Measurements from ENCODE around the gene CNOT2.

The CNOT2 gene

DNA sequence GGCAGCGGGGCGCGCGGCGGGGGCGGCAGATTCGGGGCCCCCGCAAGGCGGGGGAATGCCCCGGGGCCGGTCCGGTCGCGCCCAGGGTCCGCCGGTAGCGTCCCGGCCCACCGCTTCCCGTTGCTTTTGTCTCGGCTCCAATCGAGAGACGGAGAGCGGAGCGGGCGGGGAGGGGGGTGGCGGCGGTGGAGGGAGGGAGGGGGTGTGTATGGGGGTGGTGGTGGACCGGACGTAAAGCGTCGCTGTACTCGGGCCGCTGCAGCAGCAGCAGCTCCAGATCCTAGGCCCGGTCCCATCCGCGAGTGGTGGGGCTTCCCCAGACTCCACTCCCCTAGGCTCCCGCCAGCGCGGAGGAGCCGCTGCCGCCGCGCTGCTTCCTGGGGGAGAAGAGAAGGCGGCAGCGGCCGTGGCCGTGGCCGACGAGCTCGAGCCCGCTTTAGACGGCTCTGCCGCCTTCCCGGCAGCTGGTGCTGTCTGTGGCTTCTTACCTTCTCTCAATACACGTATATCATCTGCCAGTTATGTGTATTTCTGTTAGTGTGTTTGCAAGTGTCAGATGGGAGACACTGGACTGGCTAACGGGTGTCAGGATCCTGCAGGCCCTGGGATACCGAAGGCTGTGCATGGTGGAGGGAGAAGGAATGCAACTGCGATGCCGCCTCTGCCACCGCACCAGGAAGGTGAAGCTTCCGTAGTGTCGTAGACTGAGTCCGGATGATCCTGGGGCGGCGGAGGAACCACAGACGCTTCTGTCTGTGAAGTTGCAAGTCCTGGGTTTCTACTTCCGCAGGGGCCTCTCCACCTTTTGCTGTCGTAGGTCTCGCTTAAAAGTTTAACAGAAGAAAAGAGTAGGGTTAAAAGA lies 508 bp downstream of the CNOT2 start:
- no peaks in the 10 kb centered on the region for H3K9me3 ChIP-seq (ENCODE audit: control insufficient read depth, insufficient read depth, low read length)
- H3K9ac ChIP-seq (ENCODE audit: low read depth, low read length), result peak overlapping the region; percentile 98
- peaks cover 4% of the 10 kb centered on the region; the same call in 1 of the 2 replicates for H3K36me3 ChIP-seq (ENCODE audit: insufficient read depth, low read length)
- peaks cover 16% of the 10 kb centered on the region; the same call in 1 of the 2 replicates for H3K4me1 ChIP-seq (ENCODE audit: insufficient read depth, low read length)

DNA sequence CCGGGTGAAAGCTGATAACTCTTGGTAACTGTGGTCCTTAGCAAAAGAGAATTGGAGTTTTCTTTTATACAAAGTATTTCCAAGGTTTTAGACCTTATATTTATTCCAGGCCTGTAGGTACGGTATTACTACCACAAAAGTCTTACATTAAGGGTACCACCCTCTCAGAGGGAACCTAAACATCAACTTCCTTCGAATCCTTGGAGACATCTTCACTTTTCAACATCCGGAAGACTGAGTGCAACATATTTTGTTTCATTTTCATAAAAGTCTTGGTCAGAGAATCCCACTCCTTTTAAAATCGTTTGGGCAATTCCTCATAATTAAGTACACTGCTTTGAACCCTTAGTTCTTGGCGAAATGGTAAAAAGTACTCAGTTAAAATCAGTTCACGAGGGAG lies 1.2 kb downstream of the CNOT2 start:
- Histone ChIP-seq H3K9ac (ENCODE audit: low read depth, low read length) (peak overlapping the region; percentile 98), H3K4me1 (ENCODE audit: insufficient read depth, low read length) (peaks cover 16% of the 10 kb centered on the region; the same call in 1 of the 2 replicates), H3K36me3 (ENCODE audit: insufficient read depth, low read length) (peaks cover 4% of the 10 kb centered on the region; the same call in 1 of the 2 replicates), H3K9me3 (ENCODE audit: control insufficient read depth, insufficient read depth, low read length) (no peaks in the 10 kb centered on the region)

DNA sequence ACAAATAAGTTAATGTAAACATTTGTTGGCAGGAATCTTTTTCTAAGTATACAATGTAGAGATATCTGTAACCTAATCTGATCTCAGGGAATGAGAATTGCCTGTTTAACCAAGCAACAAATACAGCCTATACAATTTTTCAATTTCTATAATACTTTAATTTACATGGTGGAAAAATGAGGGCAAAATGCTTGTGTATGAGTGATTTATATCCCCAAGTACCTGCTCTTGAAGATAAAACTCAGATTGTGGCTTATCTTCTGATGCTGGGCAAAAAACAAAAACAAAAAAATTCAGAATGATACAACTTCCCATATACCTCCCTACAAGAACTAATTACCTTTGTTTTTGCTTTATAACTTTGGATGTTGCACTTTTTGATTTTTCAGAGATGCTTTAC lies 2.2 kb downstream of the CNOT2 start:
- no peak overlapping the region; the same call in 1 of the 2 replicates for H3K9ac ChIP-seq (ENCODE audit: low read depth, low read length)
- peaks cover 16% of the 10 kb centered on the region; the same call in 1 of the 2 replicates for H3K4me1 ChIP-seq (ENCODE audit: insufficient read depth, low read length)
- peaks cover under 1% of the 10 kb centered on the region; the same call in 1 of the 2 replicates for H3K36me3 ChIP-seq (ENCODE audit: insufficient read depth, low read length)
- H3K9me3 ChIP-seq (ENCODE audit: control insufficient read depth, insufficient read depth, low read length), result no peaks in the 10 kb centered on the region

DNA sequence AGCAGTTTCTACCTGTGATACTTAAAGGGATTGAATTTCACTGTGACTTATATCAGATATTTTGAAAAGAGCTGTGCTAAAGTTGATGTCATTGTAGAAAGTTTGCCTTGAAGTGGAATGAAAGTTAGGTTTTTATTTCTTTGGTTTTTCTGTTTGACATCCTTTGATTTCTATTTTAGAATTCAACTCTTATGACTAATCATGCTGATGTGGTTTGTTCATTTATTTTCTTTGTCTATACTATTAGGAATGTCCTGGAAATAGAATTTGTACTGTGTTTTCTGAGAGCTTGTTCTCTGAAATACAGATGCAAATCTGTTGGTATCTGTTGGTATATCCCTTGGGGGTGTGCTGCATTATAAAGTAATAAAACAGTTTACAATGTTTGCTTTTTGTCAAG lies 3.3 kb downstream of the CNOT2 start:
- Histone ChIP-seq H3K9ac (ENCODE audit: low read depth, low read length) (no peak overlapping the region), H3K4me1 (ENCODE audit: insufficient read depth, low read length) (peaks cover 16% of the 10 kb centered on the region), H3K36me3 (ENCODE audit: insufficient read depth, low read length) (no peaks in the 10 kb centered on the region), H3K9me3 (ENCODE audit: control insufficient read depth, insufficient read depth, low read length) (no peaks in the 10 kb centered on the region)

DNA sequence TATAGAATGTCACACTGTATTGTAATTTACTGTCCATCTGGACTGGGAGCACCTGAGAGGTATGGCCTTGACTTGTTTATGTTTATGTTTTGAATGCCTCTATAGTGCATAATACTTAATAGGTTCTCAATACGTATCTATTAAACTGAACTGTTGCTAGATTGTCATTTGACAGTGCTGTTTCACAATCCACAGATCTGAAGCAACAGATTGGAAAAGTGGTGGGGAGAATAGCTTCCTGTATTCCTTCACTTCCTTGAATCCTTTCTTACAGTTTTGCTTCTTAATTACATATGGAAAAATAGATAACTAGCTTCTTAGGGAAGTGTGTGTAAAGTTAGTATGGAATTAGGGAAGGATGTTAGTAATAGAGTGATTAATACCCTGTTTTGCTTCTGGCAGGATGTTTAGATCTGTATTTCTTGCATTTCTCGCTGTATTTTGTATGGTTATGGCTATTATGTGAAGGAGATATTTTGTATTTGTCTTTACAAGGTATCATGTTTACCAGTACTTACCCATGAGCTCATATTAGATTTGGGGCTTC lies 4.5 kb downstream of the CNOT2 start:
- no peak overlapping the region for H3K9ac ChIP-seq (ENCODE audit: low read depth, low read length)
- H3K9me3 ChIP-seq (ENCODE audit: control insufficient read depth, insufficient read depth, low read length), result no peaks in the 10 kb centered on the region
- H3K4me1 ChIP-seq (ENCODE audit: insufficient read depth, low read length), result peaks cover 16% of the 10 kb centered on the region
- no peaks in the 10 kb centered on the region for H3K36me3 ChIP-seq (ENCODE audit: insufficient read depth, low read length)

DNA sequence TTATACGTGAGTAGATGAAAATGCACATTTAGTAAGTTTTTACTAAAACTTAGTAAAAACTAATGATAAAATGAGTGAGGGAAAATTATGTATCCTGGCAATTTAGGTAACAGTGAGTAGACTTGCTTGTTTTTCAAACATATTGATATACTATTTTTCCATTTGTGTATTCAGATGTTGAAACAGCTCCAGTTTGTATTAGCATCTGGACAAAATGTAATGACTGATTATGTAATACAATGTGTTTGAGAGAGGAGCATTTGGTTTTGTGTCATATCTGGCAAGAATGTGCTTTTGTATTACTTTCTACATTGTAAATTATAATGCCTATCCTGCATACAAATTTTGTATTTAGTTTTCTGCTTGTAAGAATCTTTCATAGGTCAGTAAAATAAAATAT lies 5.6 kb downstream of the CNOT2 start:
- Histone ChIP-seq H3K4me1 (ENCODE audit: insufficient read depth, low read length) (peaks cover 16% of the 10 kb centered on the region), H3K9ac (ENCODE audit: low read depth, low read length) (no peak overlapping the region), H3K36me3 (ENCODE audit: insufficient read depth, low read length) (no peaks in the 10 kb centered on the region), H3K9me3 (ENCODE audit: control insufficient read depth, insufficient read depth, low read length) (no peaks in the 10 kb centered on the region)

DNA sequence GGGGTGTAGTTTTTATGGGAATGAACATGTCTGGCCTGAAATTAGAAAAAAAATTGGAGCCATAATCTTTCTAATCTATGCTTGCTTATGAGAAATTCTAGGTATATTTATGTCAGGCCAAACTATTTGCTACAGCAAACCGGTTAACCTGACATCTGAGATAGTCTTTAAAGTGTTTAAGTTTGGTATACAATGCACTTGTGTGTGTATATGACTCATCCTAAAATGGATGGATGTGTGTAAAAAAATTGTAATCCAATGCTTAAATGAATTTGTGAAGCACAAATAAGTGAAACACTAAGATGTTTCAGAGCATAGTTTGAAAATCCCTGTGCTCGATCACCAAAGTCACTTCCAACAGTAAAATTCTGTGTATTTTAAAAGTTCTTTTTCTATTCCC lies 6.7 kb downstream of the CNOT2 start:
- Histone ChIP-seq H3K9ac (ENCODE audit: low read depth, low read length) (no peak overlapping the region), H3K4me1 (ENCODE audit: insufficient read depth, low read length) (peaks cover 13% of the 10 kb centered on the region), H3K36me3 (ENCODE audit: insufficient read depth, low read length) (no peaks in the 10 kb centered on the region), H3K9me3 (ENCODE audit: control insufficient read depth, insufficient read depth, low read length) (no peaks in the 10 kb centered on the region)

DNA sequence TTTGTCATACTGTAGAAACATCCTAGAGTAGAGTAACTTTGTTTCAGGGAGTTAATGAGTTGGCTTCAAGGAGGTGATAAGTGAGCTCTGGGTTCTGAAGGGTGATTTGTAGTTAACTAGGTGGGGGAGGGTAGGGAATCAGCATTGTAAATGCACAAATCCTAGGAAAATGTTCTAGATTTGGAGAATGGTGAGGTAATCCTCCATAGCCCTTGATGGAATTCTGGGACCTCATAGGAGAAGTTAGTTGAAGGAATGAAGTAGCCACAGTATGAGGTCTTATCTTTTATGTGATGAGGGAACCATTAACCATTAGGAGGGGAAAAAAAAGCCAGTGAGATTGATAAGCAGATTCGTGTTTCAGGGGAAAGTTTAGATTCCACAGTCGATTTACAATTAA lies 8.0 kb downstream of the CNOT2 start:
- Histone ChIP-seq H3K36me3 (ENCODE audit: insufficient read depth, low read length) (no peaks in the 10 kb centered on the region), H3K4me1 (ENCODE audit: insufficient read depth, low read length) (peaks cover 3% of the 10 kb centered on the region)

DNA sequence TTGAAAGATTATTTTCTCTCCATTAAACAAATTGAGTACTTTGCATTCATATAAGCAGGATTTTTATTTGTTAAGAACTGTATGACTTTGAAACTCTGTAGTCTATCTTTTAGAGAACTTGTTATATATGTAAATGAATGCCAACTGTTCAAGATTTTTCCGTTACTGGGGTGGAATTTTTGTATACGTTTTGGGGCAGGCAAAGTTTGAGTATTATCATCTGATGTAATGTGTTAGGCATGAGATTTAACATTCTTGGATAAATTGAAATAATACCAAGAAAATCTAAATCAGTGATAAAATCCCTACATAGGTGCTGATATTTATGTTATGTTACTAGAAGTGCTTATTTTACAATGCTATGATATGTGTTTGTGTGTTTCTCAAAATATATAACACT lies 8.4 kb downstream of the CNOT2 start:
- H3K9ac ChIP-seq (ENCODE audit: low read depth, low read length), result no peak overlapping the region
- H3K9me3 ChIP-seq (ENCODE audit: control insufficient read depth, insufficient read depth, low read length), result no peaks in the 10 kb centered on the region
- H3K36me3 ChIP-seq (ENCODE audit: insufficient read depth, low read length), result no peaks in the 10 kb centered on the region
- H3K4me1 ChIP-seq (ENCODE audit: insufficient read depth, low read length), result peaks cover 4% of the 10 kb centered on the region

More for the DNA sequence above, 8.0 kb downstream of the CNOT2 start:
- Histone ChIP-seq H3K9me3 (ENCODE audit: control insufficient read depth, insufficient read depth, low read length) (no peaks in the 10 kb centered on the region), H3K9ac (ENCODE audit: low read depth, low read length) (no peak overlapping the region)

DNA sequence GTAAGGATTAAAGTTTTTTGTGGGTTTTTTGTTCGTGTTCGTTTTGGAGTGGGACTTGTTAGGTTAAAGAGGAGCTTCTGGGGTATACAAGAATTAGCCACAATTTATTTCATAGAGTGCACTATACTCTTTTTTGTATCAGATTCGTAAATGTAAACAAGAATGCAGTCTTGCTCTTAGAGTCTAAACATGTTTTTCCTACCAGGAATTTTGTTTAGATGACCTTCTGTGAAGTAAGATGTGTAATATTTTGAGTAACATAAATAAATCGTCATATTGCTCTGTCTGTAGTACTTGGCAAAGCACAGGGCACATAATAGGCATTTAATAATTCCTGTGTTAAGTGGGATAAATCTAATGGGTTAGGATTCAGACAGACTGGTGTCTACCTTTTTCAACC lies 9.6 kb downstream of the CNOT2 start:
- Histone ChIP-seq H3K9ac (ENCODE audit: low read depth, low read length) (no peak overlapping the region), H3K4me1 (ENCODE audit: insufficient read depth, low read length) (peaks cover 5% of the 10 kb centered on the region), H3K9me3 (ENCODE audit: control insufficient read depth, insufficient read depth, low read length) (no peaks in the 10 kb centered on the region), H3K36me3 (ENCODE audit: insufficient read depth, low read length) (no peaks in the 10 kb centered on the region)

DNA sequence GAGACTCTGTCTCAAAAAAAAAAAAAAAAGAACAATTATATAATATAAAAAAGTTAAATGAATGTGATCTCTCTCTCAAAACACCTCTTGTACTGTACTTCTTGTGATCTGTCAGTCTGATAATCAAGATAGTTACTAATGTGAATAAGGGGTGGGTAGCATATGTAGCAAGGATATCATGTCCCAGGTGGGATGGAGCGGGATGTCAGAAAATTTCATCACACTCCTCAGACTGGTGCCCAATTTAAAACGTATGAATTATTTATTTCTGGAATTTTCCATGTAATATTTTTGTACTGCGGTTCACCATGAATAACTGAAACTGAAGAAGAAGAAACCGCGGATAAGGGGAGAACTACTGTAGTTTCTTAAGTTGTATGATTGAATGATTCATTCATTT lies 11.0 kb downstream of the CNOT2 start:
- no peak overlapping the region for H3K9ac ChIP-seq (ENCODE audit: low read depth, low read length)
- peaks cover 15% of the 10 kb centered on the region for H3K4me1 ChIP-seq (ENCODE audit: insufficient read depth, low read length)
- no peaks in the 10 kb centered on the region for H3K36me3 ChIP-seq (ENCODE audit: insufficient read depth, low read length)
- H3K9me3 ChIP-seq (ENCODE audit: control insufficient read depth, insufficient read depth, low read length), result no peaks in the 10 kb centered on the region

DNA sequence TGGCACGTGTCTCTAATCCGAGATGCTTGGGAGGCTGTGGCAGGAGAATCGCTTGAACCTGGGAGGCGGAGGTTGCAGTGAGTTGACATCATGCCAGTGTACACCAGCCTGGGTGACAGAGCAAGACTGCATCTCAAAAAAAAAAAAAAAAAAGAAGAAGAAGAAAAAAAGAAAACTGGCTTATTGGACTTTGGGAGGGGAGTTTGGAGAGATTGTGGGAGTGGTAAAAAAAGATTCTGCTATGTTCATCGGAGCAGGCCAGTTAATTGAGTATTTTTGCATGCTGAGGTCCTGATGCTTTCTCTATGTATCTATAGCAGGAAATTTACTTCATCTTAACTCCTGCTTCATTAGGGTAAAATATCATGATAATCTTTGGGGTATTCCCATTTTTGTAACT lies 11.6 kb downstream of the CNOT2 start:
- H3K4me1 ChIP-seq (ENCODE audit: insufficient read depth, low read length), result peaks cover 15% of the 10 kb centered on the region
- no peaks in the 10 kb centered on the region for H3K36me3 ChIP-seq (ENCODE audit: insufficient read depth, low read length)
- no peaks in the 10 kb centered on the region for H3K9me3 ChIP-seq (ENCODE audit: control insufficient read depth, insufficient read depth, low read length)
- H3K9ac ChIP-seq (ENCODE audit: low read depth, low read length), result no peak overlapping the region

DNA sequence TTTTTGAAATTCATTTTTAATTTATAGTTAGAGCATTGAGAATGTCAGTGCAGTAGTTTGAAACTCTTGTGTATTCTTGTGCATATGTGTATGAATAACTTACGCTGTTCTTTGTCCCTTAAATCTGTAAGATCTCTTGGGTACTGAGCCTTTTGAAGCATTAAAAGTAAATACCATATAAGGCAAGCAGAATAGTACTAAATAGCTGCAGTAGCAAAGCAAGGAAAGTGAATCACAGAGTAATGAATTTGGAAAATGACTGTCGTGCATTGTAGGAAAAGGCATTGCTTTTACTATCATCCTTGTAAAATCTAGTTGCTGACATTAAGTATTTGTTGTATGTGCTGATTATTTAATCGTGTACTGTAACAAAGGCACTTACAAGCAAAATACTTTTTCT lies 12.1 kb downstream of the CNOT2 start:
- Histone ChIP-seq H3K9ac (ENCODE audit: low read depth, low read length) (no peak overlapping the region), H3K4me1 (ENCODE audit: insufficient read depth, low read length) (peaks cover 15% of the 10 kb centered on the region), H3K9me3 (ENCODE audit: control insufficient read depth, insufficient read depth, low read length) (no peaks in the 10 kb centered on the region), H3K36me3 (ENCODE audit: insufficient read depth, low read length) (no peaks in the 10 kb centered on the region)

DNA sequence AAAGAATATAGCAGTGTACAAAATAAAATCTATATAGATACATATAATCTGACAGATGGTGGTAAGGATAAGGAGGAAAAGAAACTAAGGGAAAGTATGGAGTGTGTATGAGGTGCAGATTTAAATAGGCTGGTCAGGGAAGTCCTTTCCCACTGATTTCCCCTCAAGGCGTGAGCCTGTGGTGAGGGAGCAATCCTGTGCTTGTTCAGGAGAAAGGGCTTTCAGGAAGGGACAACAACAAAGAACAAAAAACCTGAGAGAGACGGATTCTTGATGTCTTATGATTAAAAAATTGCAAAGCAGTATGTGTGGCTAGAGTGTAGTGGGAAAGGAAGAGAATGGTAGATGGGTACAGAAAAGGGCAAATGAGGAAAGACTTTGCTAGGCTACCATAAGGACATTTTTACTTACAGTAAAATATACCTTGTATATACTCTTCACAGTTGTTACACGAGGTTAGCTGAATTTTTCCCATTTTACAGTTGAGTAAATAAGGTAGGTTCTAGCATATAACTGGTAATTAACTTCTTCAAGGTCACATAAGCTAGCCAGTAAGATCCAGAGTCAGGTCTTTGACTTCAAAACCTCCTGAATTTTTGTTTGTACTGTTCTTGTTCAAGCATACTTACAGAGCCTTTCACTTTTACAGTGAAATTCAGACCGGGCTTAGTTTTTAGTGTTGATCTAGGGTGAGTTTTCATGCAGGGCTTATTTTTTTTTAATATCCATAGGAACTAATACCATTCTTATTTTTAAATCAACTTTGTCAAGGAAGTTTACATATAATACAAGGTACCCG lies 15.6 kb downstream of the CNOT2 start:
- no peak overlapping the region for H3K9ac ChIP-seq (ENCODE audit: low read depth, low read length)
- H3K4me1 ChIP-seq (ENCODE audit: insufficient read depth, low read length), result peaks cover 18% of the 10 kb centered on the region
- no peaks in the 10 kb centered on the region for H3K36me3 ChIP-seq (ENCODE audit: insufficient read depth, low read length)
- no peaks in the 10 kb centered on the region for H3K9me3 ChIP-seq (ENCODE audit: control insufficient read depth, insufficient read depth, low read length)

Measured in ES-I3 (cell line).